Thyroid gland (tissue), 4 donors: ENCODE measurements around the gene EDAR.

Experiments
- CTCF ChIP-seq, 6 experiments: fragments of 200-600 bp in 3 of 6; fragments of 450-650 bp in 3 of 6; sonication (generic) in 3 of 6; IDR thresholded peaks; one replicate each; pipeline ENCODE4 v1.5.1; 2016 to 2019; ENCODE audit warnings: antibody characterized with exemption in 6 of 6, mild to moderate bottlenecking in 2 of 6, inconsistent platforms in 1 of 6, moderate library complexity in 1 of 6
- POLR2A ChIP-seq, 2 donors: fragments of 450-650 bp; IDR thresholded peaks; one replicate each; pipeline ENCODE4 v1.6.1; 2017; ENCODE audit warnings: antibody characterized with exemption in 2 of 2, mild to moderate bottlenecking in 2 of 2, moderate library complexity in 1 of 2

GRCh38 chr2:109013051-109013450 is 24.0 kb upstream of the EDAR start:
- no peak for TF ChIP-seq CTCF (IDR thresholded peaks at IDR 0.05)
- TF ChIP-seq POLR2A (IDR thresholded peaks at IDR 0.05): no peak
